ENCODE measurements around the gene PPP1R9B.

PPP1R9B gene

DNA sequence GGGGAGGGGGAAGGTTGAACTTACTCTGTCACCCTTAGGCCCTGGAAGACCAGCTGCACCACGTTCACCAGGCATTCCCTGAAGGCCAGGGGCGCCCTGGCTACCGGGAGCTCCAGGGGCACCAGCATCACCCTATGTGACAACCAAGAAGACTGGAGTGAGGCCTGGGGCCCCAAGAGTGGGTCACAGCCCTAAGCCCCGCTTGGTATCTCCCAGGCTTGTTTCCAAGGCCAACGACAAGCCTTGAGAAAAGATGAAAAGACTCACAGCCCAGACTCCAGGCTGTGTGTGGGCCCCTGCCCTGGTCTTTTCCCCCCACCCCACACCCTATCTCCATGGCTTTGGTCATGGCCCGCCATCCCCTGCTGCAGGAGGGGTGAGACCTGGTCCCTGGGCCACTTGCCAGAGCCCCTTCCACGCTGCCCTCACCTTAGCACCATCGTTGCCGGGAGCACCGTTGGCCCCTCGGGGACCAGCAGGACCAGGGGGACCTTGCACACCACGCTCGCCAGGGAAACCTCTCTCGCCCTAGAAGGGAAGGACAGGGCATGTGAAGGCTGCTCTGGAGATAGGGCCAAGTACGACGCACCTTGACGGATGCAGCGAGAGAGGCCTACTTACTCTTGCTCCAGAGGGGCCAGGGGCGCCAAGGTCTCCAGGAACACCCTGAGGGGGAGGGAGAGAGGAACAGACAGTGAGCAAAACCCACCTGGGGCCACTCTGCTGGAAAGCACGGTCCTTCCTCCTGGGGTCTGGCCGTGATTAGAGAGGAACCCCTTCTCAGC, 41.1 kb upstream of the PPP1R9B start:
- TF ChIP-seq, protein P1, sequence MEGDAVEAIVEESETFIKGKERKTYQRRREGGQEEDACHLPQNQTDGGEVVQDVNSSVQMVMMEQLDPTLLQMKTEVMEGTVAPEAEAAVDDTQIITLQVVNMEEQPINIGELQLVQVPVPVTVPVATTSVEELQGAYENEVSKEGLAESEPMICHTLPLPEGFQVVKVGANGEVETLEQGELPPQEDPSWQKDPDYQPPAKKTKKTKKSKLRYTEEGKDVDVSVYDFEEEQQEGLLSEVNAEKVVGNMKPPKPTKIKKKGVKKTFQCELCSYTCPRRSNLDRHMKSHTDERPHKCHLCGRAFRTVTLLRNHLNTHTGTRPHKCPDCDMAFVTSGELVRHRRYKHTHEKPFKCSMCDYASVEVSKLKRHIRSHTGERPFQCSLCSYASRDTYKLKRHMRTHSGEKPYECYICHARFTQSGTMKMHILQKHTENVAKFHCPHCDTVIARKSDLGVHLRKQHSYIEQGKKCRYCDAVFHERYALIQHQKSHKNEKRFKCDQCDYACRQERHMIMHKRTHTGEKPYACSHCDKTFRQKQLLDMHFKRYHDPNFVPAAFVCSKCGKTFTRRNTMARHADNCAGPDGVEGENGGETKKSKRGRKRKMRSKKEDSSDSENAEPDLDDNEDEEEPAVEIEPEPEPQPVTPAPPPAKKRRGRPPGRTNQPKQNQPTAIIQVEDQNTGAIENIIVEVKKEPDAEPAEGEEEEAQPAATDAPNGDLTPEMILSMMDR (IDR thresholded peaks at IDR 0.05; ENCODE audit: low read depth, low read length) = no peak
- H3K4me3 ChIP-seq (replicated peaks in 1 of 2; ENCODE audit: low read depth in 2 of 2, low read length in 2 of 2) = peak overlapping the region in 1 of 2 donors; percentile 4
- DNase-seq (ENCODE audit: low read depth in 2 of 2) = peak in 1 of 2 donors; percentile 50

DNA sequence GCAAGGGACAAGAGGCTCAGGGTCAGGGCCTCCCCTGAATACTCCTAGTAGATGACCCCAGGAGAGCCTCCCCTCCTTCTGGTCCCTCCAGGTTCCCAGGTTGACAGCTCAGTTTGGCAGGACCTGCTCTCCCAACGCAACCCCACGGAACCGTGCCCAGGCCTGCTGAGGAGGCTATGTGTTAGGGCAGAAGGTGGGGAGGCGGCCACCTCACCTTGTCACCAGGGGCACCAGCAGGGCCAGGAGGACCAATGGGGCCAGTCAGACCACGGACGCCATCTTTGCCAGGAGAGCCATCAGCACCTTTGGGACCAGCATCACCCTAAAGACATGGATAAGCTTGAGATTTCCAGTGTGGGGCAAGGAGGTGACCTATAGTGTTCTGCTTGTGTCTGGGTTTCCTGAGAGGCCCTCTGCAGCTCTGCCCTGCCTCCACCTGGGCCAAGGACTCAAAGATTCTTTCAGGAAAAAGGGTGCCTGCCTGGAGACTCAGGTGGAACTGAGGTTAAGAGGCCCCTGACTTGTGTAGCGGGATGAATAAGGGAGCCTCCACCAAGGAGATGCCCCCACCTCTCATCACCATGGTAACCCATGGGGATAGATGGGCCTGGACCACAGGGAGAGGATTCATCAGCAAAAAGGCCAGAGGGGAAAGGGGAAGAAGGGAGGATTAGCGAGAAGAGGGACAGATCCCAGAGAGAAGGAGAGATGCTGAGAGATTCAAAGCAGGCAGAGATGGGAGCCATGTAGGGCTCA, 40.3 kb upstream of the PPP1R9B start:
- DNase-seq (ENCODE audit: low read depth in 2 of 2) = peak in 1 of 2 donors; percentile 70
- TF ChIP-seq, protein P1 (IDR thresholded peaks at IDR 0.05; ENCODE audit: low read depth, low read length) = no peak
- no peak overlapping the region for H3K4me3 ChIP-seq (replicated peaks in 1 of 2; ENCODE audit: low read depth in 2 of 2, low read length in 2 of 2)

DNA sequence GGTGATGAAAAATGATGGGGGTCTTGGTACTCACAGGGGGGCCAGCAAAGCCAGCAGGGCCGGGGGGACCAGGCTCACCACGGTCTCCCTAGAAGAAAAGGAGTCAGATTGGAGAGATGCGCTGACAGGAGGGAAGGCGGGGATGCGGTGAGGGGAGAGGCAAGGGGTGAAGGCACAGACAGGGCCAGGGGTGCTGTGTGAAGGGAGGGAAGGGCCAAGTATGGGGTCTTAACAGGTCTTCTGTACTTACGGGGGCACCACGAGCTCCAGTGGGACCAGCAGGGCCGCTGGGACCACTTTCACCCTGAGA, 39.8 kb upstream of the PPP1R9B start:
- DNase-seq (ENCODE audit: low read depth in 2 of 2) = no peak
- H3K4me3 ChIP-seq (replicated peaks in 1 of 2; ENCODE audit: low read depth in 2 of 2, low read length in 2 of 2) = no peak overlapping the region

DNA sequence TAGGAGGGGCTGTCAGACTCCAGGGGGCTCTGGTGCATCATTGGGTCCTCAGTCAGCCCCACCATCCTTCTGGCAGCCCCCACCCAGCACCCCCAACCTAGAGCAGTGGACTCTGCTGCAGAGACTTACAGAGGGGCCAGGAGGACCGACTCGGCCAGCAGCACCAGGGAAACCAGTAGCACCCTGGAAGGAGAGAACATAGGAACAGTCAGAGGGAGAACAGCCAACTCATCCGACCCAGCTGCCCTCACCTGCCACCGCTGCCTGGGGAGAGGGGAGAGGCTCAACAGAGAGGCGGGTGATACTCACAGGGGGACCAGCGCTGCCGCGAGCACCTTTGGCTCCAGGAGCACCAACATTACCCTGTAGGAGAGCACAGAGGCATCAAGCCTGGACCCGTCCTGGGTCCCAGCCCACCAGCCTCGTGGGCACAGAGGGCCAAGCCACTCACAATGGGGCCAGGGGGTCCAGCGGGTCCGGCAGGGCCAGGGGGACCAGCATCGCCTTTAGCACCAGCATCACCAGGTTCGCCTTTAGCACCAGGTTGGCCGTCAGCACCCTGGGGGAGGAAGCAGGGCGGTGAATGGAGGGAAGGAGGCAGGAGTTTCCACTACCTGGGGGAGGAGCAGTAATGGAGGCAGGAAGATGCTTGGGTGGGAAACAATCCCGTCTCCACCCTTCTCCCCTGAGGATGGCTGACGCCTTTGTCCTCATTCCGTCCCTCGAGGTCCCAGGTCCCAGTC, 39.2 kb upstream of the PPP1R9B start:
- H3K4me3 ChIP-seq (replicated peaks in 1 of 2; ENCODE audit: low read depth in 2 of 2, low read length in 2 of 2) = no peak overlapping the region

More for the DNA sequence above, 39.8 kb upstream of the PPP1R9B start:
- TF ChIP-seq, protein P1 (IDR thresholded peaks at IDR 0.05; ENCODE audit: low read depth, low read length) = no peak

DNA sequence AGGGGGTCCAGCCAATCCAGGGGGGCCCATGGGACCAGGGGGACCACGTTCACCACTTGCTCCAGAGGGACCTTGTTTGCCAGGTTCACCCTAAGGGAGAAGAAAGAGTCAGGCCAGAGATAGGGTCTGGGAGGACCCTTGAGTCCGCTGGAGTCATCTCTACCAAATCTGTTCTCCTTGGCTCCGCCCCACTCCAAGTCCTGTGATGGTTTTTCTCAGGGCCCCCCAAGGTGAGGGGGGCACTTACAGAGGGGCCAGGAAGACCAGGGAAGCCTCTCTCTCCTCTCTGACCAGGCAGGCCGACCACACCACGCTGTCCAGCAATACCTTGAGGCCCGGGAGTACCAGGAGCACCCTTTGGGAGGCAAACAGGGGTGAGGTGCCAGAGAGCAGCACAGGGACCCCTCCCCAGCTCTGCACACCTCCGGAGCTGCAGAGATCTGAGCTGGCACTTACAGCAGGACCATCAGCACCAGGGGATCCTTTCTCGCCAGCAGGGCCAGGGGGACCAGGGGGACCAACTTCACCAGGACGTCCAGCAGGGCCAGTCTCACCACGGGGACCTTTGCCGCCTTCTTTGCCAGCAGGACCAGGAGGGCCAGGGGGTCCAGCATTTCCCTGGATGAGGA, 38.6 kb upstream of the PPP1R9B start:
- TF ChIP-seq, protein P1 (IDR thresholded peaks at IDR 0.05; ENCODE audit: low read depth, low read length) = no peak
- H3K4me3 ChIP-seq (replicated peaks in 1 of 2; ENCODE audit: low read depth in 2 of 2, low read length in 2 of 2) = no peak overlapping the region

More for the DNA sequence above, 39.2 kb upstream of the PPP1R9B start:
- TF ChIP-seq, protein P1 (IDR thresholded peaks at IDR 0.05; ENCODE audit: low read depth, low read length) = no peak
- DNase-seq (ENCODE audit: low read depth in 2 of 2) = peak in 1 of 2 donors; percentile 62

DNA sequence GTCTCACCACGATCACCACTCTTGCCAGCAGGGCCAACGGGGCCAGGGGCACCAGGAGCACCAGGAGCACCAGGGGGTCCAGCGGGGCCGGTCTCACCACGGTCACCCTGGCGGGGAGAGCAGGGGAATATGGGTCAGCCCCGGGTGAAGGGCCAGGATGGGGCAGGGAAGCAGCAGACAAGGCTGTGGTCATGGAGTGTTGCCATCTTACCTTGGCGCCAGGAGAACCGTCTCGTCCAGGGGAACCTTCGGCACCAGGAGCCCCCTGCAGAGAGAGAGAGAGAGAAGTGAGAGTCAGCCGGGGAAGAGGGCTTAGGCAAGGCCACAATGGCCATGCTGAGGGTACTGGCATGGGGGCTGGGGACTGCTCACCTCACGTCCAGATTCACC, 38.0 kb upstream of the PPP1R9B start:
- H3K4me3 ChIP-seq (replicated peaks in 1 of 2; ENCODE audit: low read depth in 2 of 2, low read length in 2 of 2) = no peak overlapping the region
- TF ChIP-seq, protein P1 (IDR thresholded peaks at IDR 0.05; ENCODE audit: low read depth, low read length) = no peak
- DNase-seq (ENCODE audit: low read depth in 2 of 2) = peak in 1 of 2 donors; percentile 70

More for the DNA sequence above, 38.6 kb upstream of the PPP1R9B start:
- DNase-seq (ENCODE audit: low read depth in 2 of 2) = peak in 1 of 2 donors; percentile 62
